GM18507 (cell line): ENCODE results near the gene DERL3.
"Not testable (repeated sequence)": the region's sequence is repeated elsewhere in the genome, so short reads cannot be mapped to it uniquely, and the experiment has no call there.

Source experiments
- DNase-seq: peaks from one replicate; pipeline ENCODE4 v3.0.0; 2011; ENCODE audit warnings: low read depth; ENCODE audit not compliant: insufficient read length; ENCODE audit errors: extremely low spot score
- FAIRE-seq: peaks from 2 replicates; lab custom pipeline; 2011; peaks lifted over from hg19 to GRCh38; lab: Jason Lieb, UNC

Gene DERL3

GRCh38 chr22:23838681-23839468 is at the start of gene DERL3:
DERL3 (minus strand) TSS chr22:23839006; CDS start chr22:23838987, 19 bp downstream.
- peak; percentile 88 for DNase-seq
- peak; percentile 99 for FAIRE-seq

GRCh38 chr22:23884140-23884539 is 45.3 kb upstream of the DERL3 start:
- FAIRE-seq: no peak

GRCh38 chr22:23883658-23884057 is 44.9 kb upstream of the DERL3 start:
- no peak for FAIRE-seq
- no peak for DNase-seq

More at GRCh38 chr22:23884140-23884539, 45.3 kb upstream of the DERL3 start:
- DNase-seq: no peak

GRCh38 chr22:23882370-23882769 is 43.6 kb upstream of the DERL3 start:
- FAIRE-seq: no peak

GRCh38 chr22:23878219-23878618 is 39.4 kb upstream of the DERL3 start:
- FAIRE-seq (no peak), DNase-seq (no peak)

More at GRCh38 chr22:23882370-23882769, 43.6 kb upstream of the DERL3 start:
- DNase-seq: no peak

GRCh38 chr22:23877566-23877965 is 38.8 kb upstream of the DERL3 start:
- FAIRE-seq (no peak), DNase-seq (no peak)

GRCh38 chr22:23875801-23876200 is 37.0 kb upstream of the DERL3 start:
- DNase-seq (no peak), FAIRE-seq (no peak)

- DNase-seq (no peak), FAIRE-seq (no peak)
These were observed 36.1 kb upstream of the DERL3 start for GRCh38 chr22:23874871-23875270.

- DNase-seq: no peak
- no peak for FAIRE-seq
These were observed 29.8 kb upstream of the DERL3 start for GRCh38 chr22:23868580-23868979.

- DNase-seq, FAIRE-seq: not testable (repeated sequence)
These were observed 25.8 kb upstream of the DERL3 start for GRCh38 chr22:23864499-23865154.

- FAIRE-seq: peak; percentile 77
- no peak for DNase-seq
These were observed 23.3 kb upstream of the DERL3 start for GRCh38 chr22:23862103-23862502.

GRCh38 chr22:23860187-23860586 is 21.4 kb upstream of the DERL3 start:
- not testable (repeated sequence) for FAIRE-seq

GRCh38 chr22:23859201-23859600 is 20.4 kb upstream of the DERL3 start:
- FAIRE-seq (no peak), DNase-seq (no peak)

More at GRCh38 chr22:23860187-23860586, 21.4 kb upstream of the DERL3 start:
- not testable (repeated sequence) for DNase-seq

- FAIRE-seq (no peak), DNase-seq (no peak)
These were observed 19.6 kb upstream of the DERL3 start for GRCh38 chr22:23858484-23858815.

- DNase-seq: peak; percentile 95
- peak; percentile 99 for FAIRE-seq
These were observed 19.0 kb upstream of the DERL3 start, which contains the start of gene SLC2A11 for GRCh38 chr22:23857606-23858483. SLC2A11 (plus strand) TSS chr22:23857875; CDS start chr22:23858000, 125 bp downstream.

GRCh38 chr22:23856721-23857605 is 18.2 kb upstream of the DERL3 start:
- DNase-seq: no peak
- no peak for FAIRE-seq

- FAIRE-seq (peak; percentile 90), DNase-seq (peak; percentile 52)
These were observed 11.4 kb upstream of the DERL3 start for GRCh38 chr22:23850136-23850611.
